ENCODE data around the gene AGBL5. TPM values are rescaled to one million over a fixed set of nuclear protein-coding genes. Genes with fewer than 3 reads are reported as not detected.

The AGBL5 gene
- total and polyA plus RNA-seq, 2 of the 13 experiments (the other 11 are each of a cell fraction or from before 2014, with no cell fraction given) = 55.9 to 73.3 TPM

GRCh38 chr2:27049422-27050280 lies 1.8 kb upstream of the AGBL5 start (continued):
- TF ChIP-seq ZBTB39 (CRISPR knock-in tag; IDR thresholded peaks at IDR 0.05) (no peak), RAD21 (CRISPR knock-in tag; IDR thresholded peaks at IDR 0.05) (peak; percentile 62), POGZ (CRISPR knock-in tag; IDR thresholded peaks at IDR 0.05) (peak; percentile 4; the same call in 1 of the 2 replicates), HOMEZ (CRISPR knock-in tag; IDR thresholded peaks at IDR 0.05; ENCODE audit: low read depth) (no peak), ZKSCAN1 (IDR thresholded peaks at IDR 0.05; ENCODE audit: low read length) (no peak), ZNF772 (CRISPR knock-in tag; IDR thresholded peaks at IDR 0.05) (peak; percentile 87; the same call in 1 of the 2 replicates), GLI4 (CRISPR knock-in tag; IDR thresholded peaks at IDR 0.05; ENCODE audit: borderline replicate concordance) (peak; percentile 96; the same call in 1 of the 2 replicates), ATF4 (CRISPR knock-in tag; IDR thresholded peaks at IDR 0.05) (peak in 1 of 2 experiments; percentile 65; a peak in 1 of 4 replicates), ZBTB43 (CRISPR knock-in tag; conservative IDR thresholded peaks at IDR 0.05) (no peak), ZNF777 (CRISPR knock-in tag; IDR thresholded peaks at IDR 0.05) (no peak; the same call in 1 of the 2 replicates), KAT8 (CRISPR knock-in tag; IDR thresholded peaks at IDR 0.05) (no peak), TGIF2 (CRISPR knock-in tag; IDR thresholded peaks at IDR 0.05) (no peak), RERE (CRISPR knock-in tag; IDR thresholded peaks at IDR 0.05; ENCODE audit: low read depth) (no peak), ZSCAN21 (CRISPR knock-in tag; IDR thresholded peaks at IDR 0.05; ENCODE audit: borderline replicate concordance) (peak; percentile 9; the same call in 1 of the 2 replicates), ATF1 (CRISPR knock-in tag; IDR thresholded peaks at IDR 0.05) (no peak), ZNF766 (CRISPR knock-in tag; IDR thresholded peaks at IDR 0.05; ENCODE audit: borderline replicate concordance) (0 out of 2 replicates have a peak, but pooled peaks have one; percentile 22), DNMT1 (CRISPR knock-in tag; IDR thresholded peaks at IDR 0.05) (no peak)

All from HepG2 (cell line).